H1 (cell line): ENCODE measurements around the gene CLPTM1L.

Source experiments
- CBX8 ChIP-seq: fragments of 300-800, 300-1000 bp; sonication (generic); IDR thresholded peaks from 2 replicates; pipeline ENCODE4 v1.7.1; 2016; ENCODE audit warnings: low read depth, low read length, borderline replicate concordance
- CHD1 ChIP-seq: IDR thresholded peaks from 2 replicates; pipeline ENCODE4 v1.6.1; 2012; ENCODE audit warnings: low read depth, low read length, improper control_type of control experiment
- EGR1 ChIP-seq: IDR thresholded peaks from 2 replicates; pipeline ENCODE4 v1.6.1; 2011; ENCODE audit warnings: low read depth, low read length, borderline replicate concordance
- EP300 ChIP-seq, 2 experiments: IDR thresholded peaks; 1 replicate in 1 of 2; 2 replicates in 1 of 2; pipeline ENCODE4 v1.6.1; 2011 to 2012; ENCODE audit warnings: low read depth in 2 of 2, low read length in 2 of 2, mild to moderate bottlenecking in 2 of 2, borderline replicate concordance in 1 of 2, inconsistent platforms in 1 of 2, moderate library complexity in 1 of 2
- KDM5A ChIP-seq: fragments of 200-600 bp; IDR thresholded peaks from 2 replicates; pipeline ENCODE4 v1.7.1; 2012; ENCODE audit warnings: mild to moderate bottlenecking, low read length, inconsistent platforms, mixed read lengths
- MAFK ChIP-seq: IDR thresholded peaks from 2 replicates; pipeline ENCODE4 v1.6.1; 2012; ENCODE audit warnings: low read depth, mild to moderate bottlenecking, improper control_type of control experiment, low read length
- POLR2A ChIP-seq, 2 experiments: IDR thresholded peaks; 1 replicate in 1 of 2; 2 replicates in 1 of 2; pipeline ENCODE4 v1.6.1; 2011; ENCODE audit warnings: low read depth in 2 of 2, low read length in 2 of 2, mild to moderate bottlenecking in 2 of 2; ENCODE audit errors: control extremely low read depth in 1 of 2
- POLR2AphosphoS5 ChIP-seq: IDR thresholded peaks from 2 replicates; pipeline ENCODE4 v1.6.1; 2011; ENCODE audit warnings: low read depth, low read length
- RAD21 ChIP-seq, 2 experiments: IDR thresholded peaks in 1 of 2; conservative IDR thresholded peaks in 1 of 2; 2 replicates each; pipeline ENCODE4 v1.6.1; 2011; ENCODE audit warnings: low read depth in 2 of 2, low read length in 2 of 2, improper control_type of control experiment in 1 of 2, inconsistent platforms in 1 of 2, mild to moderate bottlenecking in 1 of 2, moderate library complexity in 1 of 2
- RBBP5 ChIP-seq: IDR thresholded peaks from 2 replicates; pipeline ENCODE4 v1.7.1; 2012; ENCODE audit warnings: low read depth, mild to moderate bottlenecking, inconsistent platforms, low read length, moderate library complexity, borderline replicate concordance
- RFX5 ChIP-seq: IDR thresholded peaks from 2 replicates; pipeline ENCODE4 v1.6.1; 2011; ENCODE audit warnings: low read depth, low read length, improper control_type of control experiment, borderline replicate concordance
- RXRA ChIP-seq: IDR thresholded peaks from 2 replicates; pipeline ENCODE4 v1.6.1; 2011; ENCODE audit warnings: low read depth, mild to moderate bottlenecking, low read length, moderate library complexity; ENCODE audit not compliant: insufficient read depth
- SP2 ChIP-seq: IDR thresholded peaks from 2 replicates; pipeline ENCODE4 v1.6.1; 2012; ENCODE audit warnings: mild to moderate bottlenecking, low read length, inconsistent platforms
- TAF1 ChIP-seq: IDR thresholded peaks from 2 replicates; pipeline ENCODE4 v1.6.1; 2011; ENCODE audit warnings: mild to moderate bottlenecking, low read depth, low read length

- TF ChIP-seq KDM5A (no peak), RAD21 (IDR thresholded peaks at IDR 0.05 in 1 of 2, conservative IDR thresholded peaks at IDR 0.05 in 1 of 2; ENCODE audit: low read depth in 2 of 2, low read length in 2 of 2) (no peak), RXRA (no peak), CBX8 (no peak), RFX5 (no peak), TAF1 (no peak), CHD1 (no peak), SP2 (no peak), RBBP5 (no peak), MAFK (no peak), POLR2A (IDR thresholded peaks at IDR 0.05; ENCODE audit: control extremely low read depth in 1 of 2, low read depth in 2 of 2, low read length in 2 of 2) (no peak), EGR1 (no peak), EP300 (IDR thresholded peaks at IDR 0.05; ENCODE audit: borderline replicate concordance in 1 of 2, low read depth in 2 of 2, low read length in 2 of 2) (no peak), POLR2AphosphoS5 (no peak)
Observed at GRCh38 chr5:1356873-1357787, 12.2 kb upstream of the CLPTM1L start.
